UCSD-AML1 (cell line): ENCODE data around the gene ATIC.
"Not testable (repeated sequence)": the region's sequence is repeated elsewhere in the genome, so short reads cannot be mapped to it uniquely, and the experiment has no call there.

Source experiments
- DNase-seq: peaks from one replicate; lab custom pipeline; 2025; ENCODE audit not compliant: unreplicated experiment; lab: John Stamatoyannopoulos, UW

ATIC gene

DNA sequence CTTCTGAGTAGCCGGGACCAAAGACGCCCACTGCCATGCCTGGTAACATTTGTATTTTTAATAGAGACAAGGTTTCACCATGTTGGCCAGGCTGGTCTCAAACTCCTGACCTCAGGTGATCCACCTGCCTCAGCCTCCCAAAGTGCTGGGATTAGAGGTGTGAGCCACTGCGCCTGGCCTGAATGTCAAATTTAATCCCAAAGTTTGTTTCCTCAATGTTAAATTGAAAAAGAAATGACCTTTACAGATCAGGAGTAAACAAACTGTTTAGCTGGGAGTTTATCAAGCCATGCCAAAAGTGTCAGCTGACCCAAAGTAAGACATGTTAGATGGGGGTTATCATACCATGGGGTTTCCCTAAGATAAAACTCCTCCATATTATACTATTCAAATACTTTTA is 48.2 kb downstream of the ATIC start:
- DNase-seq, result not testable (repeated sequence)

DNA sequence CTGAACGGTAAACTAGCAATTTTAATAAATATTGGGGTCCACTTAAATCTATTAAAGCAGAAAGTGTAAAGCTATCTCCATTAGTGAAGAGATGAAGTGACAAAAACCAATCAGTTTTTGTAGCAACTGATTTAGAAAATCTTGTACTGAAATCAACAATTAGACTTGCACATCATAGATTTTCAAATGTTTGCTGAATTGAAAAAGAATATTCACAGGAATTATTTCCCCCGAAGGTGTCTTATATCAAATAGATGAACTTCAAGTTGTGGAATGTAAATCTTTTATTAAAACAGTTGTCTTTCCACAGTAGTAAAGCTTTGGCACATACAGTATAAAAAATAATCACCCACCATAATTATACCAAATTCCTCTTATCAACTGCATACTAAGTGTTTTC is 48.7 kb downstream of the ATIC start:
- DNase-seq, result no peak

DNA sequence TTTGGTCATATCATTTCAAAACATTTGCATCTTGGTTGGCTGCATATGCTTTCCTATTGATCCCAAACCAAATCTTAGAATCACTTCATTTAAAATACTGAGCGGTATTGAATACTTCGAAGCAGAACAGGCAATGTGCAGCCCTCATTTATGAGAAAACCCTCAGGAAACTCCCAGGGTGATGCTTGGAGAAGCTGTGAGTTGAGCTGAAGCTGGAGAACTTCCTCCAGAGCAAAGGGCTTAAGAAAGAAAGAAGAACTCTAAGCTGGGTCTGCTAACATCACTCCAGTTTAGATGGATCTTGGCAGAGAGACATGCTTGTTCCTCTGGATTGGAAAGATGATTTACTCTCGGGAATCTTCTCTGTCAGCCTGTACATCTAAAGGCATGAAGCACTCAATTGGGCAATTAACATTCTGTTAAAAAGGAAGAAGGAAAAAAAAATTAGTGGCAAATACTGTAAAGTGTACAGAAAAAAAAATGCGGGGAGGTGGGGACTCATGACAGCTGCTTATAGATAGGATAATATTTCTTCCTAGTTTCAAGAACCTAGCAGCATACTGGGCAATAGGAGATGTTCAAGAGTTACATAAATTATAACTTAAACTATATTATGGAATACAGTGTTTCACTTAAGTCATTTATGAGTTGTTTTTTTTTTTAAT is 49.5 kb downstream of the ATIC start:
- no peak for DNase-seq

GRCh38 chr2:215361876-215362561 is 50.2 kb downstream of the ATIC start:
- DNase-seq, result no peak

DNA sequence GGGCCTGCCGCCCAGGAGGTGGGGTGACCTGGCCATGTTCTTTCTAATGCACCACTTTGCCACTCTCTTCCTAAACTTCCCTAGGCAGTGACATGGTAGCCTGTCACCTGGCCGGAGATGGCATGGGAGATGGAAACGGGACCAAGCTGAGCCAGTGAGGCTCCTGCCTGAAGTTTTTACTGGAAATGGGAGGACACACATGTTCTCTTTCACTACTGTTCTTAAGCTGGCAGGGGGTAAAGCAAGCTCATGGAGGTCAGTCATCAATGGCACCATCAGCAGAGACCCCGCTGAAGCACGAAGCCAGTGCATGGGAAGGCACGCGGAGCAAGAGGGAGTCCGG is 50.7 kb downstream of the ATIC start:
- DNase-seq, result no peak

DNA sequence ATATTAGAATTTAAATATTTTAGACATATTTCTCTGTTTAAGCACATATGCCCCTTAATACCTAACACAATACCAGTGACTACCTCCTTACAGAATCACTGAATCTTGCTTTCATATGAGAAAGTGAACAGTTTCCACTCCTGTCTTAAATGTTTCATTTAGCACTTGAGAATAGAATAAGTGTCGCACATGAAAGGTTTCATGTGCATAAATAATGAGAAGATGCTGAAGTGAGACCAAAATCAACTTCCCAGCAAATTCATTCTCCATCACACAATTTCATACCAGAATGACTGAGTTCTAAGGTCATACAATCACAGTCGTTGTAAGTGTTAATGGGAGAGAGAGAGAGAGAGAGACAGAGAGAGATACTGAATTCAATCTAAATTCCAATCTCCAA is 51.2 kb downstream of the ATIC start:
- no peak for DNase-seq

DNA sequence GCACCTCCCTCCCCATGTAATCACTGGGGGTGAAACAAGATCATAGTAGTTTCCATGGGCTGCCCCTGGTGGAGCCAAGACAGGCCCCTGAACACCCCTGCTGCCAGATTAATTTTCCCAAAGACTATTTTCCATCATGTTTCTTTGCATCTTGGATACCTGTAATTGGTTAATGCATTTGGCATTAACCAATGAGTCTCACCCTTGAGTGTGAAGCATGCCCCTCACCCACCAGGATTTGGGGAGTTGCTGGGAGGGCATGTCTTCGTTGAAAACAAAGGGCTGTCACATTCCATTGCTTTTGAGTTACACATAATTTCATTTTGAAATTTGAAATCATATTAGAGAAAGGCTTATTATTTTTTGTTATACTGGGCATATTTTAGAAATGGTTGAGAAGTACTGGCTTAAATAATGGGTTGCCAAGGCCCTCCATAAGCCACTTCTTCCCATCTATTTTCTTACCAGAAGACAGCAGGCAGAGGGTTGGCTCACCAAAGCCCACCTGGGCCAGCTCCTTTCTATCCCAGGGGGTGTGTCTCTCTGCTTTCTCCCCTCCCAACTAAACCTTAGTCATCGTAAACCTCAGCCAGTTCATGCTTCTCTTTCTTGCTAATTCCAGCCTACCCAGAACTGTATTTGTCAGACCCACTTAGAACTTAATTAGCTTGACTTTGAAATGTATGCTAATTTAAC is 51.8 kb downstream of the ATIC start:
- DNase-seq, result no peak

GRCh38 chr2:215364157-215365155 is 52.6 kb downstream of the ATIC start:
- no peak for DNase-seq

DNA sequence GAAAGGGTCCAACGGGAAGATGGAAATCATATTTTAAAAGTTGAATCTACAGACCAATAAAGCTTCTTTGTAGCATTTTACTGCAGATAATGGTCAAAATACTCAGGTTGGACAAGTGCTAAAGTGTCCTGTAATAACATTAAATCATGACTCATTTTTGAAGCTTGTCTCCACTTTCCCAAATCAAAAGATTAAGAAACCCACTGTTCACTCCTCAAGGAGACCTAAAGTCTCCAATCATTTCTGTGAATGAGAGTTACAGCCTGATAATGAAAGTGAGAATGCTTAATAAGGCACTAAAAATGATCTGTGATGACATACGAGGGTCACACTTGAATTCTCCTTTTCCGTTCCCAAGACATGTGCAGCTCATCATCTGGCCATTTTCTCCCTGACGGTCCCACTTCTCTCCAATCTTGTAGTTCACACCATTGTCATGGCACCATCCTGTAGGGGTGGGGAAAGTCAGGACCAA is 53.4 kb downstream of the ATIC start:
- DNase-seq, result no peak

DNA sequence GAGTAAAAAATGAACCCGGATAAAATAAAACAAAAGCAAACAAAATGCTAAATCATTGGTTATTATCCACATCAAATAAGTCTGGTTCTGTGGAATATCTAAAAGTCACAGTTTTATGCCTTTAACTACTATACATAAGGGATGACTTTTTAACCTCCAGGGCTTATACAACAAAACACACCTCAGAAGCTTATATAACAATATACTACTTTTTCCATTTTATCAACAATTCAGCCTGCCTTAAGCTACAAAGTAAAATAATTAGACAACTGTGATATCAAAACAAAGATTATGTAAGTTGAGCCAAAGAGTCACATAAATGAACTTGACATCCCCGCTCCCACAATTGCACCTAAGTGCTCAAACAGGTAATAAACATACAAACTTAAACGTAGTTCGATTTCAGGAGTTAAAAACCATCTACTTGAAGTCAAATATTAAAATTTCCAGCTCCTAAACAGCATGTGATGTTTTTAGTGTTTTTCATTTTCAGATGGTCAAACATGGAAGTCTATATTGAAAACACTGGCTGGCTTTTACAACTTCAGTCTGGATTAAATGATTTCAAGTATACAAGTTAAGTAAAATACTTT is 54.7 kb downstream of the ATIC start:
- DNase-seq, result no peak

DNA sequence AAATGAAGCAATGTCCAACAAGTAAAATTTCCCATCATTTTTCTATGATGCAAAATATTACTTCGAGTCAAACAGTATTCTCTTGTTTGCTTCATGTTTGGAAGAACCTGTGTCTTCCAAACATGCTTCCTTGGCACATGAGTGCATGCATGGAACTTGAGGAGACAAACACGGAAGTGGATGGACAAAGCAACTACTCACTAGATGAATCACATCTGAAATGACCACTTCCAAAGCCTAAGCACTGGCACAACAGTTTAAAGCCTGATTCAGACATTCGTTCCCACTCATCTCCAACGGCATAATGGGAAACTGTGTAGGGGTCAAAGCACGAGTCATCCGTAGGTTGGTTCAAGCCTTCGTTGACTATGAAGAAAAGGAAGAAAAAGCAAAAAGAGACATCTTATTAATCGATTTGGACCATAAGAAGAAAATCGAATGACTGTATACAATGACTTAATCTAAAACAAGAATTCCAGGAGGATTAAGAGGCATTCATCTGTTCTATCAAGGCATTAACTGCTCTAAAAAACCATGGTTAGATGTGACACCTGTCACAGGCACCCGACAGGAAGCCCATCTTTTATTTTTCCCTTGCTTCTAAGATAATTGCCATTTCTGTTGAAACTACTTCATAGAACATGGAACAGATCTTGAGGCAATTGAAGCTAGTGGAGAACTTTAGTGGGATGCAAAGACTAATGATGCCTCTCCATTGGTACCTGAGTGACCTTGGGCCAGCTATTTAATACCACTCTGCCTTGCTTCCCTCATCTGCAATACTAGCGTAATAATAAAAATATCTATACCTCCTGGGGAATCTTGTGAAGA is 56.0 kb downstream of the ATIC start:
- DNase-seq, result no peak

- no peak for DNase-seq
These were observed 56.6 kb downstream of the ATIC start for GRCh38 chr2:215368493-215368809.

DNA sequence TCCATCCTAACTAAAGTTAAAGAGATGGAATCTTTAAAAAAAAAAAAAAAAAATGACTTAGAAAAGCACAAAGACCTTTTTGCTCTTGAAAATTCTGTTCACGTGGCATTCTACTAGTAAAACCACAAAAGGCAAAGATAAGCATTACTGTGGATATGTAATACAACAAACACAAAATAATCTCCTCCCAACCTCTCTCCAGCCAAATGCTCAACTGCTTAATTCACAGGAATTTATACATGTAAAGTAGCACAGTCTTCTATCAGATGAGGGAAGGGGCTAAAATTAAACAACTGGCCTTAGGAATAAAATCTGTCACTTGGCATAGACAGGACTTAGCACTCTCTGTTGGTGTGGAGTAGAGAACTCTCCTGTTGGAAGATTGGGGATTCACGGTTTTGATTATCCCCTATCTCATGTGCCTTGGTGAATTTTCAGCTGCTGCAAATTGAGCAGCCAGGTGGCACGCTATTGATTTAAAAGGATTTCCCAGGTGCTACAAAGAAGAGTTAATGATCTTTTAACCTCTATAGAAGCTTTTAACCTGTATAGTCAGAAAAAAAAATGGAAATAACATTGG is 57.4 kb downstream of the ATIC start:
- no peak for DNase-seq

DNA sequence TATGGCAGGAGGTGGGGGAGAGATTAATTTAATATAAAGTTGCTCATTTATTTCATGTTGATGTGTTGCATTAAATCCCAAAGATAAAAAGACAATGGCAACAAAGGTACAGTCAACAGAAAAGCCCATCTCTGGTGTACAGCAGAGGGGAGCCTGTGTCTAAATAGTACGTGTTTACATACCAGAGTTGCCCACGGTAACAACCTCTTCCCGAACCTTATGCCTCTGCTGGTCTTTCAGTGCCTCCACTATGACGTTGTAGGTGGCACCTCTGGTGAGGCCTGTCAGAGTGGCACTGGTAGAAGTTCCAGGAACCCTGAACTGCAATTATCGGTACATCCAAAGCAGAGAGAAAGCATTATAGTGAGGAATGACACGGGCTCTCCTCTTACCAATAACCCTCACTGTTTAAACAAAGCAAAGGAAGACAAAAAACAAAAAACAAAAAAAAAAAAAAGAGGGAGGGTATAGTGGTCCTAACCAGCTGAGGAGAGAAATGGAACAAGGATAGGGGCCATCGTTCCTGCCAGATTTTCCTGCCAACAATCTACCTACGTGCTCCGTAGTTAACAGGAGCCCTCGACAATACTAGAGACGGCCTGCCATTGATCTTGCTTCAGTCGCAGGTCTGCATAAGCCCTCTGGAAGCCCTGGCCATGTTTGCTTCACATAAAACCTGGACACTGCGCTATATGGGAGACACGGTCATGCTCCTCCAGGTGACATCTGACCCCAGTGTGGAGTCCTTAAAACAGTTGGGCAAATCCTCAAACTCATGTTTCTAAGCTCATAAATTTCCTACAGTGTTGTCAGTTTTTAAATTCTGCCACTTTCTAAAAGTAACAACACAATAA is 58.5 kb downstream of the ATIC start:
- no peak for DNase-seq

GRCh38 chr2:215371915-215372897 is 60.3 kb downstream of the ATIC start:
- no peak for DNase-seq

DNA sequence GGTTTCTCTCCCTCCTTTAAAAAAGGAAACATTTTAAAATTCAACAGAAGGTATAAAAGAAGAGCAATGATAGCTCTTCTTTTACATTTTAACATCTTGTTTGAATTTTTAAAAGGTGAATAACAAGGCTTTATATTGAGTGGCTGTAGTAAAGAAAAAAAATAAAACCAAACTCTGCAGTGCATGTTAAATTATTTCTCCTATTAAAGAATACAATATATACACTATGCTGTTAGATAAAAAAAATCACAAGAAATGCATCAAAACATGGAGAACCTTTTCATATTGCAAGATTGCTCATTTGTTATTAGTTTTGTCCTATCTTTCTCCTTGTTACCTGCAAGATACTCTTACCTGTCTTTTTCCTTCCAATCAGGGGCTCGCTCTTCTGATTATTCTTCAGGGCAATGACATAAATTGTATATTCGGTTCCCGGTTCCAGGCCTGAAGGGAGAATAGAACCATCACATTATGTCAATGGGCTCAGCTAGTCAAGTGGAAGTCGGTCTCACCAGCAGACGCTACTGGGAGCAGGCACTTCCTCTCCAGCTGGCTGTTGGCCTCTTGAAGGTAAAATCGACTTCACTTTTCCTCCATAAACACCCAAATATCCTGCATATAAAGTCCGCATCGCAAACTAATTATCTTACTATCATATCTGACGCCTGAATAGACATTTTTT is 61.2 kb downstream of the ATIC start:
- no peak for DNase-seq

GRCh38 chr2:215374002-215374401 is 62.1 kb downstream of the ATIC start:
- DNase-seq, result no peak
